ENCODE measurements around the gene ZNF638.
A peak's percentile ranks its signal among the peaks of the same experiment; 100 is the strongest.

ZNF638 gene

GRCh38 chr2:71458413-71459083 is 127.0 kb downstream of the ZNF638 start:
- DNase-seq, result no peak

- no peak for DNase-seq
Observed at GRCh38 chr2:71459084-71459431, 127.5 kb downstream of the ZNF638 start.

- DNase-seq, result no peak
Observed at GRCh38 chr2:71460056-71460455, 128.5 kb downstream of the ZNF638 start.

GRCh38 chr2:71460595-71461303 is 129.2 kb downstream of the ZNF638 start:
- no peak for DNase-seq

GRCh38 chr2:71461304-71461671 is 129.7 kb downstream of the ZNF638 start:
- DNase-seq, result no peak

GRCh38 chr2:71462056-71462605 is 130.5 kb downstream of the ZNF638 start:
- DNase-seq, result no peak

- no peak for DNase-seq
Observed at GRCh38 chr2:71462641-71463341, 131.2 kb downstream of the ZNF638 start.

GRCh38 chr2:71463342-71463654 is 131.7 kb downstream of the ZNF638 start:
- DNase-seq, result no peak

GRCh38 chr2:71464389-71464788 is 132.8 kb downstream of the ZNF638 start:
- DNase-seq, result no peak

- DNase-seq, result no peak
Observed at GRCh38 chr2:71465356-71465755, 133.8 kb downstream of the ZNF638 start.

GRCh38 chr2:71465961-71466300 is 134.3 kb downstream of the ZNF638 start:
- no peak for DNase-seq

- DNase-seq, result peak; percentile 23
Observed at GRCh38 chr2:71466301-71467179, 135.0 kb downstream of the ZNF638 start.

- no peak for DNase-seq
Observed at GRCh38 chr2:71467180-71467815, 135.7 kb downstream of the ZNF638 start.

- DNase-seq, result no peak
Observed at GRCh38 chr2:71468279-71469015, 136.9 kb downstream of the ZNF638 start.

- DNase-seq, result no peak
Observed at GRCh38 chr2:71469403-71470398, 138.1 kb downstream of the ZNF638 start.

- DNase-seq, result no peak
Observed at GRCh38 chr2:71471276-71471675, 139.7 kb downstream of the ZNF638 start.

GRCh38 chr2:71472019-71472418 is 140.4 kb downstream of the ZNF638 start:
- DNase-seq, result no peak

- DNase-seq, result no peak
Observed at GRCh38 chr2:71473346-71474031, 141.9 kb downstream of the ZNF638 start.

- DNase-seq, result no peak
Observed at GRCh38 chr2:71474116-71474743, 142.6 kb downstream of the ZNF638 start.
